Kidney (tissue), 14 donors: ENCODE results near the gene PGBD5. TPM values are rescaled to one million over a fixed set of nuclear protein-coding genes. Genes with fewer than 3 reads are reported as not detected.

Source experiments
- DNase-seq, 5 donors: peaks; one replicate each; pipeline ENCODE4 v3.0.0-alpha.2; 2013 to 2020
- FAIRE-seq: peaks from 2 replicates; lab custom pipeline; 2012; peaks lifted over from hg19 to GRCh38; lab: Jason Lieb, UNC
- H3K27ac ChIP-seq, 2 donors: one replicate each; pipeline ENCODE4 v1.7.0; 2013; ENCODE audit warnings: low read depth in 2 of 2, low read length in 2 of 2, inconsistent platforms in 1 of 2
- H3K27me3 ChIP-seq: one replicate; pipeline ENCODE4 v1.7.1; 2013; ENCODE audit warnings: low read length, inconsistent platforms; ENCODE audit not compliant: control insufficient read depth, insufficient read depth
- H3K36me3 ChIP-seq, 3 donors: one replicate each; pipeline versions ENCODE4 v1.7.0 to v1.7.1; 2013; ENCODE audit warnings: low read length in 3 of 3, control low read depth in 1 of 3, inconsistent platforms in 1 of 3; ENCODE audit not compliant: insufficient read depth in 3 of 3, control insufficient read depth in 2 of 3
- H3K4me1 ChIP-seq, 3 donors: one replicate each; pipeline versions ENCODE4 v1.7.0 to v1.7.1; 2013; ENCODE audit warnings: low read length in 3 of 3, inconsistent platforms in 1 of 3, low read depth in 1 of 3; ENCODE audit not compliant: control insufficient read depth in 2 of 3, insufficient read depth in 2 of 3
- H3K4me3 ChIP-seq, 3 donors: one replicate each; pipeline versions ENCODE4 v1.7.0 to v1.8.1; 2013; ENCODE audit warnings: low read length in 3 of 3, control low read depth in 1 of 3, inconsistent platforms in 1 of 3
- H3K9ac ChIP-seq, 3 donors: one replicate each; pipeline versions ENCODE4 v1.7.0 to v1.7.1; 2013; ENCODE audit warnings: low read length in 3 of 3, control low read depth in 1 of 3, inconsistent platforms in 1 of 3
- H3K9me3 ChIP-seq, 3 donors: one replicate each; pipeline versions ENCODE4 v1.7.0 to v1.7.1; 2013; ENCODE audit warnings: low read length in 3 of 3, control low read depth in 1 of 3, inconsistent platforms in 1 of 3; ENCODE audit not compliant: control insufficient read depth in 2 of 3, insufficient read depth in 1 of 3
- intact Hi-C: fragments of 100-400 bp; cut with DNase I; formaldehyde crosslinking; loops from one replicate; pipeline ENCODE4 v1.11.1; 2022
- polyA plus RNA-seq: library from polyadenylated mRNA; stranded (reverse); fragments of 350-450 nt; fragmentation: Illumina TruSeq; extraction: RNeasy Lipid Tissue Mini Kit (QIAGEN cat#74804); gene quantifications from one replicate; pipeline ENCODE4 v1.2.3, GENCODE V29; 2014; ENCODE audit warnings: low read depth, low replicate concordance; ENCODE audit not compliant: insufficient read depth
- total RNA-seq: library from RNA; stranded (reverse); fragmentation: NEBNext Ultra II Directional; extraction: Animal tissue kit (Norgen Biotek cat#: 25700); gene quantifications from one replicate; pipeline ENCODE4 v1.2.1, GENCODE V29; 2021
- TF ChIP-seq, protein P1 (sequence below): IDR thresholded peaks from 3 replicates; pipeline ENCODE4 v1.5.1; 2012; ENCODE audit warnings: mild to moderate bottlenecking, moderate library complexity, borderline replicate concordance; ENCODE audit not compliant: insufficient read depth; ENCODE audit errors: extremely low read depth
- donor health status: control.
- donor health status: control.
- donor health status: control.
- donor health status: control.
- donor health status: control.
- donor health status: DM: yes; HTN: yes; CAD: no.
- donor health status: Normal renal cell carcinoma (clear cell type).

The PGBD5 gene
- total and polyA plus RNA-seq, 2 donors from 2014 or later: 2.0 to 3.7 TPM

DNA sequence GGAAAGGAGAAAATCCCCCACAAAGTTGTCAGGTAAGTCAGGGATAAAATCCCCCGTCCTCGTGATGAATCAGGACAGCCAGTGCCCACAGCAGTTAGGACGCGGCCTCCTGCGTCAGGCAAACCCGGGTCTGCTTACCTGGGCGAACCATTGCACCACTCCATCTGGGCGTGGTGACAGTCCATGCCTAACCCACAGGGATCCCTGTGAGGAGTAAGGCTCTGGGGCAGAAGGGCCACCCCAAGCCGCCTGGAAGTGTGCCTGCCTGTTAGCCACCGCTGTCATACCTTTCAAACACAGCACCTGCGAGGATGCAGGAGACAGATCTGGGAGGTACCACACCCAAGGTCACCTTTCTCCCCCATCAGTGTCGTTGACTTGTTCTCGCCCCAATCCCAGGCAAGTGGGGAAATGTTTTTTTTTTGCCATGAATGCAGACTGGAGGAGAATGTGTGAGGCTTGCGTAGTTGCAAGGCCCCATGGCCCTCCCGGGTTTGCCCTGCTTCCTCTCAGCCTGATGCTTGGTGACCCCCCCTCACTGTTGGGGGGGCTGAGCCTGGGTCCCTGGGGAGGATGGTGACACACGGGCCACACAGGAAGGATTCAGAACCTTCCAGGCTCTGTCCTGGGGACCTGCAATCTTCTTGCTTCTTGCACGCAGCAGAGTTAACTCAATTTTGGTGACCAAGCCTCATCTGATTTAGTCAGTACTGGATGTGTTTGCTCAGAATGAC lies 107.0 kb downstream of the PGBD5 start:
- TF ChIP-seq, protein P1, sequence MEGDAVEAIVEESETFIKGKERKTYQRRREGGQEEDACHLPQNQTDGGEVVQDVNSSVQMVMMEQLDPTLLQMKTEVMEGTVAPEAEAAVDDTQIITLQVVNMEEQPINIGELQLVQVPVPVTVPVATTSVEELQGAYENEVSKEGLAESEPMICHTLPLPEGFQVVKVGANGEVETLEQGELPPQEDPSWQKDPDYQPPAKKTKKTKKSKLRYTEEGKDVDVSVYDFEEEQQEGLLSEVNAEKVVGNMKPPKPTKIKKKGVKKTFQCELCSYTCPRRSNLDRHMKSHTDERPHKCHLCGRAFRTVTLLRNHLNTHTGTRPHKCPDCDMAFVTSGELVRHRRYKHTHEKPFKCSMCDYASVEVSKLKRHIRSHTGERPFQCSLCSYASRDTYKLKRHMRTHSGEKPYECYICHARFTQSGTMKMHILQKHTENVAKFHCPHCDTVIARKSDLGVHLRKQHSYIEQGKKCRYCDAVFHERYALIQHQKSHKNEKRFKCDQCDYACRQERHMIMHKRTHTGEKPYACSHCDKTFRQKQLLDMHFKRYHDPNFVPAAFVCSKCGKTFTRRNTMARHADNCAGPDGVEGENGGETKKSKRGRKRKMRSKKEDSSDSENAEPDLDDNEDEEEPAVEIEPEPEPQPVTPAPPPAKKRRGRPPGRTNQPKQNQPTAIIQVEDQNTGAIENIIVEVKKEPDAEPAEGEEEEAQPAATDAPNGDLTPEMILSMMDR: no peak
- no peak overlapping the region for H3K9ac ChIP-seq
- intact Hi-C loops: loop anchor here (10.0 kb wide), 1 partner anchor 654 kb away; no protein-coding TSS in a partner anchor

DNA sequence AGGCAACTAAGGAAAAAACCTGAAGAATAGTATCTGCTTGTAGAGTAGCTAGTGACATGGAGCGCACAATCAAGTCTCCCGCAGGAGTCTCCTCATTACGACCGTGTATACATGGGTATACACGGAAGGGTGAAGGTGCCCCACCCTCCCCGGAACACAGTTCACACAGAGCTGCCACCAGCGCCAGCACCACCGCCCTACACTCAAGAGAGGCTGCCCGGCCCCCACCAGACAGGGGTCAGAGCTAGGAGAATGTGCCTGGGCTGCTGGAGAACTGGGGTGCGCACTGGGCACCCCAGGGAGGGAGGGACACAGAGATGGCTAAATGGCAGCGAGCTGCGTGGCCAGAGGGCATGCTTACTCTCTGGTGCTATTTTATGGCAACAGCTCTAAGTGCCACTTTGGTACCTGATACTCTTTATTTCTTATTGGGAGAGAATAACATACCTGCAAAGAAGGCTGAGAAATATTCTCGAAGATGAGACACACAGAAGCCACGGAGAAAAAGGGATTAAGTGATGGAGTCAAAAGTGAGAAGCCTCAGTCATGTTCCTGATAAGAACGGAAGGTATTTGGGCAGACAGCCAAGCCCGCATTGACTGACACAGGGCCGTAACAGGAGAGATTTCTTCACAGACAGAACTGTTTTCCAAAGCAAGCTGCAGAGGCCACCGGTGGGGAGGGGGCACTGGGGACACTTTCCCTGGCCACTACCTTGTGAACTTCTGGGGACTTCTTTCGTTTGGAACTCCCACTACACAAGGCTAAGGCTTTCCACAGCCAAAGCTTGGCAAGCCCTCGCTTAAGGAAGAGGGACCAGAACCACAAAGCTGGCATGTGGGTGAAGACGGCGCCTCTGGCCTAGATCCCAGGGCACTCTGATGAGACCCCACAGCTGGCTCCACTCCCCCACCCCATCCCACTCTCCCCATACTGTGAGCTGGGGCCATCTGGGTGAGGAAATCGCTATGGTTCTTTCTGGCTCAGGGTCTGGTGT lies 108.0 kb downstream of the PGBD5 start:
- H3K4me3 ChIP-seq: no peak overlapping the region
- intact Hi-C loops: loop anchor here (10.0 kb wide), 1 partner anchor 653 kb away; no protein-coding TSS in a partner anchor
- DNase-seq: no peak
- TF ChIP-seq, protein P1: no peak
- H3K4me1 ChIP-seq: no peaks in the 10 kb centered on the region
- FAIRE-seq: no peak
- H3K36me3 ChIP-seq: no peaks in the 10 kb centered on the region
- no peaks in the 10 kb centered on the region for H3K27me3 ChIP-seq
- no peak overlapping the region for H3K9ac ChIP-seq
- no peaks in the 10 kb centered on the region for H3K9me3 ChIP-seq
- no peak overlapping the region for H3K27ac ChIP-seq

More for the DNA sequence above, 107.0 kb downstream of the PGBD5 start:
- H3K36me3 ChIP-seq: no peaks in the 10 kb centered on the region
- no peak overlapping the region for H3K4me3 ChIP-seq
- H3K4me1 ChIP-seq: no peaks in the 10 kb centered on the region
- H3K27ac ChIP-seq: no peak overlapping the region
- FAIRE-seq (no peak), DNase-seq (no peak)
- no peaks in the 10 kb centered on the region for H3K27me3 ChIP-seq
- H3K9me3 ChIP-seq: no peaks in the 10 kb centered on the region

DNA sequence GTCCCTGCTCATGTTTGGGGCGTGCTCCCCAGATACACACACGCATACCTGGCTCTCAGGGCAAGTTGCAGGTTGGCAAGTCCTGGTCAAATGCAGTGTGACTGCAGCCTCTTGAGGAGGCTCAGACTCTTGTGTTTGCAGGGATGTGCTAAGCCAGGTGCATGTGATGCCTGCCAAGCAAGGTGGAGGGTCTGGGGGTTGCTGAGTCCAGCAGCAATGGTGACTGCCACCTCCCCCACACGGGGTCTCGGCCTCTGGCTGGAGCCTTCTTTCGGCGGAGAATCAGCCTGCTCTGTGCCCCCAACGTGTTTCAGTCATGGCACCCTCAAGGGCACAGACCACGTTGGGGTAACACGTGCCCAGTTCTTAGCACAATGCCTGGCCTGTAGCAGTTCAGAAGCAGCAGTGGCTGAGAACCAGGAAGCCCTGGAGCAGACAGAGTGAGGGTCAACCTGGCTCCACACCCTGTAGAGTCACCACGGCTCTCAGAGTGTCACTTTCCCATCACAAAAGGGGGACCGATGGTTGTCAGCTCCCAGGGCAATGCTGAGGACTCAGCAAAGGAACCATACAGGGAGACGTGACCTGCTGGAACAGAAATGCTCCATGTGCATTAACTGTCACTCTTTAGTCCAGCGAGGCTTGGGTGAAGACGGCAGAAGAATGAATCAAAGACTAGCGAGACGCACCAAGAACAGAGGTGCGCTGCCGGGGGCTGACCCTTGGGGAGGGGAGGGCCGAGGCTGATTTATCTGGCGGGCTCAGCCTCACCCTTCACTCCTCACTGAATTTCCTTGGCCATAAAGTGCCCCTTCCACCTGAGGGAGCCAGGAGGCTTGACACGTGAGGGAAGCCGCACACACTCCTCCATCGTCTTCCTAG lies 109.0 kb downstream of the PGBD5 start:
- no peak overlapping the region for H3K9ac ChIP-seq
- H3K4me1 ChIP-seq: no peaks in the 10 kb centered on the region
- peak in 1 of 5 donors; percentile 15 for DNase-seq
- no peak for FAIRE-seq
- no peaks in the 10 kb centered on the region for H3K27me3 ChIP-seq
- H3K9me3 ChIP-seq: no peaks in the 10 kb centered on the region
- TF ChIP-seq, protein P1: no peak
- no peak overlapping the region for H3K27ac ChIP-seq
- H3K36me3 ChIP-seq: no peaks in the 10 kb centered on the region
- no peak overlapping the region for H3K4me3 ChIP-seq
- intact Hi-C loops: loop anchor here (10.0 kb wide), 1 partner anchor 652 kb away; no protein-coding TSS in a partner anchor
